ENCODE data around the gene ATP6V1G1.

DNA sequence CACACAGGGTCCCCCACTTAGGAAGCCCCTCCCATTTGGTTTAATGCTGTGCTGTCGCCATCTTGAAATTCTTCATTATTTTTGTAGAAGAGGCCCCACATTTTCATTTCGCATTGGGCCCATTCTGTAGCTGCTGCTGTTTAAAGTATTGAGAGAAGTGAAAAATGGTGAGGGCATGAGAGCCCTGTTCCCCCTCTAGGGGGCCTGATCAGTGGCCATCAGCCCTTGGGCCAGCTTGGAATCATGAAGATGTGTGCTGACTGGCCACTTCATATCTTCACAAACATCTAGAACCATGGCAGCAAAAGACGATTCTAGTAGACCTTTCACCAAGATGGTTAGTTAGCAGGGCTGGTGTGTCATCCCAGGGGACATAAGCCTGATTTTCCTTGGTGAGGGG lies 26.8 kb downstream of the ATP6V1G1 start:
- TF ChIP-seq CTCF (IDR thresholded peaks at IDR 0.05): no peak
- TF ChIP-seq EZH2 (IDR thresholded peaks at IDR 0.05; ENCODE audit: borderline replicate concordance, insufficient read depth, low read depth, low read length, poor library complexity, severe bottlenecking): no peak

Data from B cell (primary cell).